ENCODE data around the gene FAIM2.

Gene FAIM2

DNA sequence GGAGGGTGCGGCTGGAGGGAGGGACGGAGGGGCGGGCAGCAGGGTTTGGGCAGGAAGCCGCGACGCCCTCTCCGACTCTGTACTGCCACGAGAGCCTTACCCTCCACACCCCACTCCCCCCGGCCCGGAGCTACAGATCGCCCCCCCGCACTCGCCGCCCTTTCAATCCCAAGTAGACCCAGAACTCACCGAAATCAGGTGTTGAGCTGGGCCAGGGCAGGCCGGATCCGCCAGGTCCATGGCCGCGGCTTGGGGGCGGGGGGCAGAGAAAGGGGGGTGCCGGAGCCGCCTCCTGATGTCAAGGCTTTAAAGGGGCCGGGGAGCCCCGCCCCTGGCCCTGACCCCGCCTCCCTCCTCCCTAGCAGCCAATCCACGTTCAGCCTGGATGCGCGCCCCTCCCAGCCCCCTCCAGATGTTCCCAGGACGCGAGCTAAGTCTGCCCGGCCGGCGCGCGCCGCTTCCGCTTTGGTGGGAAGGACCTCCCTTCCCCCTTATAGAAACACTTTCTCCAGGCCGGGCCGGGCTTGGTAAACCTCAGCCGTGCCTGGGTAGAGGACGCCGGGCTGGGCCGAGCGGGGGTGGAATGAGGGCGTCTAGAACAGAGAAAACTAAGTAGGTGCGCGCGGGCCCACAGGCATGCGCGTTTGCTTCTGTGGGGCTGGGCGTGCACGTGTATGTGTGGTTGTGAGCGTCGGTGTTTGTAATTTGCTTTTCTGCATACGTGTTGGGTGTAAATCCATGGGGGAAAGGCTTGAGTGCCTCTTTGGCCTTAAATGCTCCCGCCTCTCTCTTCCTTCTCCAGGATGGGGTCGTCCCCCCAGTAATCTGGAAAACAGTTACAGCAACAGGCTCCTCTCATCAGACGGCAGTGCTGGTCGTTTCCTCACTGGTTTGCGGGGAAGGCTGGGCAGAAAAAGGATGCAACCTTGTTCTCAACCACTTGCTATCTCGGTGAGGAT, 75.3 kb downstream of the FAIM2 start, which contains the start of gene NCKAP5L (continued):
- TF ChIP-seq ZNF211 (tag by site-specific recombination; IDR thresholded peaks at IDR 0.05; ENCODE audit: low read depth) (no peak), ZNF555 (tag by site-specific recombination; conservative IDR thresholded peaks at IDR 0.05) (no peak), ZNF791 (tag by site-specific recombination; IDR thresholded peaks at IDR 0.05) (no peak), SP2 (tag by site-specific recombination; IDR thresholded peaks at IDR 0.05) (peak; percentile 85), HOXC10 (CRISPR knock-in tag; IDR thresholded peaks at IDR 0.05) (no peak), ZNF324 (tag by site-specific recombination; IDR thresholded peaks at IDR 0.05) (peak; percentile 37; the same call in 1 of the 2 replicates), MZF1 (tag by site-specific recombination; IDR thresholded peaks at IDR 0.05; ENCODE audit: borderline replicate concordance) (no peak), ZNF266 (tag by site-specific recombination; IDR thresholded peaks at IDR 0.05; ENCODE audit: low read depth) (no peak), ELK4 (IDR thresholded peaks at IDR 0.05; ENCODE audit: borderline replicate concordance, low read depth, low read length) (no peak), ZFP69B (tag by site-specific recombination; IDR thresholded peaks at IDR 0.05) (peak; percentile 90), KLF16 (tag by site-specific recombination; IDR thresholded peaks at IDR 0.05) (peak; percentile 35; the same call in 1 of the 2 replicates), ZNF473 (tag by site-specific recombination; IDR thresholded peaks at IDR 0.05) (no peak), ZNF174 (tag by site-specific recombination; IDR thresholded peaks at IDR 0.05) (no peak), ZNF561 (tag by site-specific recombination; IDR thresholded peaks at IDR 0.05; ENCODE audit: borderline replicate concordance) (no peak), ZNF121 (tag by site-specific recombination; IDR thresholded peaks at IDR 0.05) (no peak), ZBTB1 (tag by site-specific recombination; IDR thresholded peaks at IDR 0.05) (no peak), ZNF660 (tag by site-specific recombination; IDR thresholded peaks at IDR 0.05) (peak; percentile 68), ZNF585B (tag by site-specific recombination; IDR thresholded peaks at IDR 0.05) (no peak), ZNF707 (tag by site-specific recombination; IDR thresholded peaks at IDR 0.05) (no peak), ZNF48 (tag by site-specific recombination; IDR thresholded peaks at IDR 0.05) (no peak), GLIS2 (tag by site-specific recombination; IDR thresholded peaks at IDR 0.05) (peak; percentile 68), ZBTB48 (tag by site-specific recombination; IDR thresholded peaks at IDR 0.05) (no peak), ZBTB17 (tag by site-specific recombination; IDR thresholded peaks at IDR 0.05) (peak; percentile 72; the same call in 1 of the 2 replicates), WT1 (tag by site-specific recombination; IDR thresholded peaks at IDR 0.05) (no peak), ZNF24 (tag by site-specific recombination; IDR thresholded peaks at IDR 0.05) (0 out of 2 replicates have a peak, but pooled peaks have one; percentile 47), ZNF114 (tag by site-specific recombination; IDR thresholded peaks at IDR 0.05) (no peak), ZNF426 (tag by site-specific recombination; IDR thresholded peaks at IDR 0.05) (no peak), KLF1 (tag by site-specific recombination; IDR thresholded peaks at IDR 0.05) (no peak; the same call in 1 of the 2 replicates), ZNF624 (tag by site-specific recombination; IDR thresholded peaks at IDR 0.05) (no peak)
- TF ChIP-seq, protein P1, sequence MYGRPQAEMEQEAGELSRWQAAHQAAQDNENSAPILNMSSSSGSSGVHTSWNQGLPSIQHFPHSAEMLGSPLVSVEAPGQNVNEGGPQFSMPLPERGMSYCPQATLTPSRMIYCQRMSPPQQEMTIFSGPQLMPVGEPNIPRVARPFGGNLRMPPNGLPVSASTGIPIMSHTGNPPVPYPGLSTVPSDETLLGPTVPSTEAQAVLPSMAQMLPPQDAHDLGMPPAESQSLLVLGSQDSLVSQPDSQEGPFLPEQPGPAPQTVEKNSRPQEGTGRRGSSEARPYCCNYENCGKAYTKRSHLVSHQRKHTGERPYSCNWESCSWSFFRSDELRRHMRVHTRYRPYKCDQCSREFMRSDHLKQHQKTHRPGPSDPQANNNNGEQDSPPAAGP (tag by site-specific recombination; IDR thresholded peaks at IDR 0.05): no peak
- TF ChIP-seq, protein P2, sequence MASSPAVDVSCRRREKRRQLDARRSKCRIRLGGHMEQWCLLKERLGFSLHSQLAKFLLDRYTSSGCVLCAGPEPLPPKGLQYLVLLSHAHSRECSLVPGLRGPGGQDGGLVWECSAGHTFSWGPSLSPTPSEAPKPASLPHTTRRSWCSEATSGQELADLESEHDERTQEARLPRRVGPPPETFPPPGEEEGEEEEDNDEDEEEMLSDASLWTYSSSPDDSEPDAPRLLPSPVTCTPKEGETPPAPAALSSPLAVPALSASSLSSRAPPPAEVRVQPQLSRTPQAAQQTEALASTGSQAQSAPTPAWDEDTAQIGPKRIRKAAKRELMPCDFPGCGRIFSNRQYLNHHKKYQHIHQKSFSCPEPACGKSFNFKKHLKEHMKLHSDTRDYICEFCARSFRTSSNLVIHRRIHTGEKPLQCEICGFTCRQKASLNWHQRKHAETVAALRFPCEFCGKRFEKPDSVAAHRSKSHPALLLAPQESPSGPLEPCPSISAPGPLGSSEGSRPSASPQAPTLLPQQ (tag by site-specific recombination; IDR thresholded peaks at IDR 0.05): peak; percentile 93
- TF ChIP-seq, protein P3, sequence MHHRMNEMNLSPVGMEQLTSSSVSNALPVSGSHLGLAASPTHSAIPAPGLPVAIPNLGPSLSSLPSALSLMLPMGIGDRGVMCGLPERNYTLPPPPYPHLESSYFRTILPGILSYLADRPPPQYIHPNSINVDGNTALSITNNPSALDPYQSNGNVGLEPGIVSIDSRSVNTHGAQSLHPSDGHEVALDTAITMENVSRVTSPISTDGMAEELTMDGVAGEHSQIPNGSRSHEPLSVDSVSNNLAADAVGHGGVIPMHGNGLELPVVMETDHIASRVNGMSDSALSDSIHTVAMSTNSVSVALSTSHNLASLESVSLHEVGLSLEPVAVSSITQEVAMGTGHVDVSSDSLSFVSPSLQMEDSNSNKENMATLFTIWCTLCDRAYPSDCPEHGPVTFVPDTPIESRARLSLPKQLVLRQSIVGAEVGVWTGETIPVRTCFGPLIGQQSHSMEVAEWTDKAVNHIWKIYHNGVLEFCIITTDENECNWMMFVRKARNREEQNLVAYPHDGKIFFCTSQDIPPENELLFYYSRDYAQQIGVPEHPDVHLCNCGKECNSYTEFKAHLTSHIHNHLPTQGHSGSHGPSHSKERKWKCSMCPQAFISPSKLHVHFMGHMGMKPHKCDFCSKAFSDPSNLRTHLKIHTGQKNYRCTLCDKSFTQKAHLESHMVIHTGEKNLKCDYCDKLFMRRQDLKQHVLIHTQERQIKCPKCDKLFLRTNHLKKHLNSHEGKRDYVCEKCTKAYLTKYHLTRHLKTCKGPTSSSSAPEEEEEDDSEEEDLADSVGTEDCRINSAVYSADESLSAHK (tag by site-specific recombination; IDR thresholded peaks at IDR 0.05): peak; percentile 80
- TF ChIP-seq, protein P4, sequence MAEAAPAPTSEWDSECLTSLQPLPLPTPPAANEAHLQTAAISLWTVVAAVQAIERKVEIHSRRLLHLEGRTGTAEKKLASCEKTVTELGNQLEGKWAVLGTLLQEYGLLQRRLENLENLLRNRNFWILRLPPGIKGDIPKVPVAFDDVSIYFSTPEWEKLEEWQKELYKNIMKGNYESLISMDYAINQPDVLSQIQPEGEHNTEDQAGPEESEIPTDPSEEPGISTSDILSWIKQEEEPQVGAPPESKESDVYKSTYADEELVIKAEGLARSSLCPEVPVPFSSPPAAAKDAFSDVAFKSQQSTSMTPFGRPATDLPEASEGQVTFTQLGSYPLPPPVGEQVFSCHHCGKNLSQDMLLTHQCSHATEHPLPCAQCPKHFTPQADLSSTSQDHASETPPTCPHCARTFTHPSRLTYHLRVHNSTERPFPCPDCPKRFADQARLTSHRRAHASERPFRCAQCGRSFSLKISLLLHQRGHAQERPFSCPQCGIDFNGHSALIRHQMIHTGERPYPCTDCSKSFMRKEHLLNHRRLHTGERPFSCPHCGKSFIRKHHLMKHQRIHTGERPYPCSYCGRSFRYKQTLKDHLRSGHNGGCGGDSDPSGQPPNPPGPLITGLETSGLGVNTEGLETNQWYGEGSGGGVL (tag by site-specific recombination; IDR thresholded peaks at IDR 0.05): peak; percentile 64

Measured in HEK293 (cell line).